ENCODE results near the gene SPEF1.

The SPEF1 gene

GRCh38 chr20:3728354-3728753, 52.9 kb downstream of the SPEF1 start:
- no peak for DNase-seq

All from NCI-H526 treated with DMSO at 0.1 percent for 48 hours (cell line).